CD4-positive, alpha-beta T cell (primary cell): ENCODE data around the gene SPEM1. TPM values are rescaled to one million over a fixed set of nuclear protein-coding genes. Genes with fewer than 3 reads are reported as not detected.

Experiments used
- ATAC-seq: fragments of 200-7000 bp; cut with Tn5 transposase; one replicate; pipeline ENCODE4 v1.10.0; 2022; ENCODE audit warnings: mild to moderate bottlenecking; ENCODE audit not compliant: poor library complexity
- CTCF ChIA-PET: fragments of 350-600 bp; sonication (Branson Sonifier 250); formaldehyde crosslinking; loops from one replicate; lab custom pipeline; 2021; ENCODE audit warnings: antibody characterized with exemption, inconsistent platforms; lab: Charles Lee
- POLR2A ChIA-PET: fragments of 350-600 bp; sonication (Branson Sonifier 250); formaldehyde crosslinking; loops from one replicate; lab custom pipeline; 2021; ENCODE audit warnings: antibody characterized with exemption, inconsistent platforms; lab: Charles Lee
- DNase-seq, 14 experiments: peaks; one replicate each; pipeline ENCODE4 v3.0.0-alpha.2; 2013 to 2020; ENCODE audit warnings: mixed read lengths in 2 of 14
- H3K27ac ChIP-seq, 2 donors: one replicate each; pipeline versions ENCODE4 v1.5.1 to v1.7.0; 2013; ENCODE audit warnings: low read length in 2 of 2, low read depth in 1 of 2, mild to moderate bottlenecking in 1 of 2
- H3K27me3 ChIP-seq, 2 experiments: 1 replicate in 1 of 2; 2 replicates in 1 of 2; pipeline versions ENCODE4 v1.6.1 to v1.7.0; 2013; ENCODE audit warnings: low read length in 2 of 2, control low read depth in 1 of 2, mild to moderate bottlenecking in 1 of 2, moderate library complexity in 1 of 2; ENCODE audit not compliant: insufficient read depth in 2 of 2, control insufficient read depth in 1 of 2
- H3K36me3 ChIP-seq: one replicate; pipeline ENCODE4 v1.6.1; 2013; ENCODE audit warnings: low read length, control low read depth; ENCODE audit not compliant: insufficient read depth
- H3K4me1 ChIP-seq: one replicate; pipeline ENCODE4 v1.6.1; 2013; ENCODE audit warnings: low read length, control low read depth; ENCODE audit not compliant: insufficient read depth
- H3K4me3 ChIP-seq: one replicate; pipeline ENCODE4 v1.5.1; 2013; ENCODE audit warnings: mild to moderate bottlenecking, low read length, moderate library complexity
- H3K9me3 ChIP-seq, 2 experiments: 1 replicate in 1 of 2; 2 replicates in 1 of 2; pipeline versions ENCODE4 v1.6.1 to v1.7.0; 2013; ENCODE audit warnings: low read length in 2 of 2, mild to moderate bottlenecking in 2 of 2, control low read depth in 1 of 2, moderate library complexity in 1 of 2; ENCODE audit not compliant: control insufficient read depth in 1 of 2, insufficient read depth in 1 of 2
- H3K27ac Mint-ChIP-seq: one replicate; pipeline ENCODE4 v1.8.0; 2020; ENCODE audit warnings: mixed read lengths
- H3K27me3 Mint-ChIP-seq: one replicate; pipeline ENCODE4 v1.8.0; 2021; ENCODE audit warnings: mixed read lengths
- H3K36me3 Mint-ChIP-seq: one replicate; pipeline ENCODE4 v1.8.0; 2021; ENCODE audit warnings: low read depth, mixed read lengths
- H3K4me1 Mint-ChIP-seq: one replicate; pipeline ENCODE4 v1.8.0; 2021; ENCODE audit warnings: low read depth, mixed read lengths
- H3K4me3 Mint-ChIP-seq: one replicate; pipeline ENCODE4 v1.8.0; 2020; ENCODE audit warnings: mild to moderate bottlenecking, mixed read lengths
- H3K9me3 Mint-ChIP-seq: one replicate; pipeline ENCODE4 v1.8.0; 2020; ENCODE audit warnings: mixed read lengths
- CTCF ChIP-seq: fragments of 200-600 bp; IDR thresholded peaks from one replicate; pipeline ENCODE4 v1.8.0; 2022; ENCODE audit warnings: antibody characterized with exemption, mild to moderate bottlenecking
- intact Hi-C, 2 experiments: fragments of 100-400 bp; cut with DNase I in 1 of 2; cut with micrococcal nuclease in 1 of 2; formaldehyde crosslinking; loops; one replicate each; pipeline versions ENCODE4 v1.15.1 to v1.9.0; 2023 to 2025; cut with DNase I, micrococcal nuclease
- total RNA-seq, 174 experiments: library from RNA in 2 of 174; stranded (reverse) in 2 of 174; gene quantifications; one replicate each; pipeline ENCODE4 v1.2.3 and lab custom pipeline; 2021 to 2026

SPEM1 gene
- total RNA-seq, 2 experiments from 2014 or later = not detected

DNA sequence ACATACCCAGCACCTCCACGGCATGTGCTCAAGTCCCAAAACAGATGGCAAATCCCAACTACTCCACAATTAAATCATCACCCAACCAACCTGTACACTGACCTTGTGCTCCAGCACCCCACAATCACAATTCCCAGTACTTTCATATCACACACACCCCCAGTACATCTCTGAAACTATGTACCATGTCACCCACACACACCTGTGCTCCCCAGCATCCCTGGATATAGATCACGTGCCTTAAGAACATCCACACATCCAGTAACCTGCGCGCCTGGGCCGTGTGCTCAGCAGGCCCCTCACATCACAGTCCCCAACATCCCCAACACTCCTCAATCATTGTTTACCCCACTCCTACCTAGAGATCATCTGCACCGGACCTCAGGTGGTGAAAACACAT, 10.4 kb upstream of the SPEM1 start:
- H3K27ac Mint-ChIP-seq = no peak overlapping the region

DNA sequence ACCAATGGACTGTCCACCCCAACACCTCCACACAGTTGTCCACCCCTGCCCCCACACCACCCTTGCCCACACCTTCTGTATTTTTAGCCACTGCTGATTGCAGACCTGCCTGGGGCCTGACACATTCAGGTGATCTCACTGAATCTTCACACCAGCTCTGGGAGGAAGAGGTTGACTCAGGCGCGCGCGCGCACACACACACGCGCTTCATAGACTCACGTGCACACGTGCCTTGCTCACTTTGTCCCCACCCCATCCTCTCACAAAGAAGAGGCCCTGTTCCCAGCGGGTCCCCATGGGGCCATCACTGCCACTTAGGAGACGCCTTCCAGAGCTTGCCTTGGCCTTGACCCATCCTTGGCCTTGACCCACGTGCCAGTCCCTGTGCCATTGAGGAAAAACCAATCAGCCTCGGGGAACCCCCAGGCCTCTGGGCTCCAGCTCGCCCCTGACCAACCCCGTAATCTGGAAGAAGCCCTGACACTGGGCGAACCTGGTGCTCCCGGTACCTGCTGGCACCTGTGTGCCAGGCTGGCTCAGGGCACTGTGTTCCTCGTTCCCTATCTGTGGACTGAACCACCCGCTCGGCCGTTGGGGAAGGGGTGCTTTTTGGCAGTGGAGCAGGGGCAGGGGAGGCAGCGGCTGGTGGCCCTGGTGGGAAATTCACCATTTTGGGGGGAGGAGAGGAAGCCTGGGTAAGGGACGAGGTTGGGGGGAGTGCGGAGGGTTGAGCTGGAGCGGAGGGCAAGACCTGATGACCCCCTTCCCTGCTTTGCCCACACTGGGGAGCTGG, 9.3 kb upstream of the SPEM1 start:
- Mint-ChIP-seq H3K4me1 (peaks cover 7% of the 10 kb centered on the region), H3K27me3 (no peaks in the 10 kb centered on the region), H3K9me3 (no peaks in the 10 kb centered on the region), H3K36me3 (no peaks in the 10 kb centered on the region), H3K4me3 (no peak overlapping the region), H3K27ac (no peak overlapping the region)
- no peak overlapping the region for H3K27ac ChIP-seq
- DNase-seq (peak in 1 of 14 experiments; percentile 7), ATAC-seq (no peak)
- H3K36me3 ChIP-seq = no peaks in the 10 kb centered on the region
- no peaks in the 10 kb centered on the region for H3K9me3 ChIP-seq
- POLR2A ChIA-PET = no interaction called here
- CTCF ChIA-PET = no interaction called here
- intact Hi-C loops = no loop called here
- H3K4me1 ChIP-seq = peaks cover 17% of the 10 kb centered on the region
- H3K4me3 ChIP-seq = no peak overlapping the region
- peaks cover 0 to under 1% of the 10 kb centered on the region in 2 experiments for H3K27me3 ChIP-seq
- no peak for TF ChIP-seq CTCF

More for the DNA sequence above, 10.4 kb upstream of the SPEM1 start:
- no peak overlapping the region for H3K4me3 ChIP-seq
- H3K36me3 ChIP-seq = no peaks in the 10 kb centered on the region
- ATAC-seq = no peak
- ChIA-PET CTCF (no interaction called here), POLR2A (no interaction called here)
- H3K27me3 Mint-ChIP-seq = no peaks in the 10 kb centered on the region
- H3K4me1 Mint-ChIP-seq = peaks cover 9% of the 10 kb centered on the region
- H3K9me3 ChIP-seq = no peaks in the 10 kb centered on the region
- DNase-seq = no peak
- no peaks in the 10 kb centered on the region for H3K9me3 Mint-ChIP-seq
- intact Hi-C loops = loop anchor here in 1 of 2 experiments (10.0 kb wide), 1 partner anchor 55 kb away; the partner anchor contains the start of genes KCTD11 and TMEM95
- H3K4me3 Mint-ChIP-seq = no peak overlapping the region
- no peak overlapping the region for H3K27ac ChIP-seq
- no peaks in the 10 kb centered on the region for H3K36me3 Mint-ChIP-seq
- H3K4me1 ChIP-seq = peaks cover 27% of the 10 kb centered on the region
- TF ChIP-seq CTCF = no peak
- peaks cover 0 to 5% of the 10 kb centered on the region in 2 experiments for H3K27me3 ChIP-seq

GRCh38 chr17:7411427-7411750, 8.7 kb upstream of the SPEM1 start:
- ChIA-PET POLR2A (no interaction called here), CTCF (no interaction called here)
- no peak for ATAC-seq
- H3K27me3 Mint-ChIP-seq = no peaks in the 10 kb centered on the region
- H3K9me3 Mint-ChIP-seq = no peaks in the 10 kb centered on the region
- no peak overlapping the region for H3K4me3 Mint-ChIP-seq
- peaks cover 4% of the 10 kb centered on the region for H3K4me1 Mint-ChIP-seq
- H3K27ac Mint-ChIP-seq = no peak overlapping the region
- no peaks in the 10 kb centered on the region for H3K36me3 ChIP-seq
- H3K27me3 ChIP-seq = no peaks in the 10 kb centered on the region
- H3K27ac ChIP-seq = no peak overlapping the region
- no peaks in the 10 kb centered on the region for H3K36me3 Mint-ChIP-seq
- TF ChIP-seq CTCF = no peak
- H3K4me1 ChIP-seq = peaks cover 12% of the 10 kb centered on the region
- H3K4me3 ChIP-seq = no peak overlapping the region
- no peaks in the 10 kb centered on the region for H3K9me3 ChIP-seq
- intact Hi-C loops = no loop called here
- no peak for DNase-seq
